ENCODE results near the gene CTTN. TPM values are rescaled to one million over a fixed set of nuclear protein-coding genes. Genes with fewer than 3 reads are reported as not detected.

Gene CTTN
- total and polyA plus RNA-seq, 2 experiments from 2014 or later, result 249 to 268 TPM

DNA sequence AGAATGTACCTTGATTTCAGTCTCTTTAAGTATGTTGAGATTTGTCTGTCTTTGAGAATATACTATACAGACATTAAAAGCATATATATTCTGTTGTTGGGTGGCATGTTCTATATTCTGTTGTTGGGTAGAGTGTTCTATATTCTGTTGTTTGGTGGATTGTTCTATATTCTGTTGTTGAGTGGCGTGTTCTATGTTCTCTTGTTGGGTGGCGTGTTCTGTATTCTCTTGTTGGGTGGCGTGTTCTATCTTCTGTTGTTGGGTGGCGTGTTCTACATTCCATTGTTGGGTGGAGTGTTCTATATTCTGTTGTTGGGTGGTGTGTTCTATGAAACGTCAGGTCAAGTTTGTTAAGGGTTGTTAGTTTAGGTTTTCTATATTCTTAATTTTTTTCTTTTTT lies 27.1 kb upstream of the CTTN start:
- H3F3A ChIP-seq (ENCODE audit: insufficient read depth), result no peaks in the 10 kb centered on the region
- no peak overlapping the region for H3K9ac ChIP-seq
- no peak for TF ChIP-seq EZH2 (IDR thresholded peaks at IDR 0.05; ENCODE audit: insufficient read depth, poor library complexity, severe bottlenecking)
- TF ChIP-seq EZH2phosphoT487 (IDR thresholded peaks at IDR 0.05; ENCODE audit: insufficient read depth, low read depth), result no peak
- in situ Hi-C loops (cut with MboI), result no loop called here
- H3K4me1 ChIP-seq (ENCODE audit: insufficient read depth), result no peaks in the 10 kb centered on the region
- H3K9me3 ChIP-seq (ENCODE audit: low read depth), result no peaks in the 10 kb centered on the region
- no peaks in the 10 kb centered on the region for H3K27me3 ChIP-seq (replicated peaks; ENCODE audit: insufficient read depth)
- H3K4me2 ChIP-seq (ENCODE audit: unreplicated experiment), result no peak overlapping the region
- peaks cover 23% of the 10 kb centered on the region for H3K36me3 ChIP-seq (ENCODE audit: low read depth)
- no peak overlapping the region for H2AFZ ChIP-seq
- DNase-seq, result no peak
- H4K20me1 ChIP-seq (ENCODE audit: insufficient read depth), result peaks cover 4% of the 10 kb centered on the region; the same call in 1 of the 2 replicates
- WGBS, 2 experiments (ENCODE audit: low coverage in 1 of 2, low lambda C conversion rate in 2 of 2, missing lambda C conversion rate in 2 of 2), result 65 to 71% methylated on average over 5 of the region's 5 CpGs
- peaks cover 27% of the 10 kb centered on the region for H3K79me2 ChIP-seq (ENCODE audit: insufficient read depth)
- H3K4me3 ChIP-seq, result no peak overlapping the region
- 0 out of 2 replicates have a peak, but pooled peaks cover 3% of the 10 kb centered on the region for H3K9me2 ChIP-seq (ENCODE audit: insufficient read depth)
- no peak overlapping the region for H3K27ac ChIP-seq

DNA sequence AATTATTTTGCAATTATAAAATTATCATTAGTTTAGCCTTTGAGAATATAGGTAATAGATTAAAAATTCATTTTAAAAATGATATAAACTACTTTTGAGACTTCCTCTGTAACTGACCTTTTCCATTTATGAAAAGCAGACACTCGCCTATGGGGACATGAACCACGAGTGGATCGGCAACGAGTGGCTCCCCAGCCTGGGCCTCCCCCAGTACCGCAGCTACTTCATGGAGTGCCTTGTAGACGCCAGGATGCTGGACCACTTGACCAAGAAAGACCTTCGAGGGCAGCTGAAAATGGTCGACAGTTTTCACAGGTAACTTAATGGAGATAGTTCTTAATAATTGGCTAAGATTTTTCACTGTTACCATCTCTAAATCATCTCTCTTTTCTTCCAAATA lies 26.3 kb upstream of the CTTN start:
- Histone ChIP-seq H3K9me2 (ENCODE audit: insufficient read depth) (0 out of 2 replicates have a peak, but pooled peaks cover 3% of the 10 kb centered on the region), H3K9me3 (ENCODE audit: low read depth) (no peaks in the 10 kb centered on the region), H3K4me1 (ENCODE audit: insufficient read depth) (no peaks in the 10 kb centered on the region), H3F3A (ENCODE audit: insufficient read depth) (no peaks in the 10 kb centered on the region), H4K20me1 (ENCODE audit: insufficient read depth) (peaks cover 4% of the 10 kb centered on the region; the same call in 1 of the 2 replicates), H3K36me3 (ENCODE audit: low read depth) (peaks cover 31% of the 10 kb centered on the region), H3K4me3 (no peak overlapping the region), H3K27ac (no peak overlapping the region), H2AFZ (no peak overlapping the region), H3K79me2 (ENCODE audit: insufficient read depth) (peaks cover 27% of the 10 kb centered on the region), H3K4me2 (ENCODE audit: unreplicated experiment) (no peak overlapping the region), H3K27me3 (replicated peaks; ENCODE audit: insufficient read depth) (no peaks in the 10 kb centered on the region), H3K9ac (no peak overlapping the region)
- in situ Hi-C loops (cut with MboI), result no loop called here
- 91% methylated on average over 8 of the region's 8 CpGs for WGBS, 2 experiments (ENCODE audit: low coverage in 1 of 2, low lambda C conversion rate in 2 of 2, missing lambda C conversion rate in 2 of 2)
- TF ChIP-seq EZH2 (IDR thresholded peaks at IDR 0.05; ENCODE audit: insufficient read depth, poor library complexity, severe bottlenecking) (no peak), EZH2phosphoT487 (IDR thresholded peaks at IDR 0.05; ENCODE audit: insufficient read depth, low read depth) (no peak)
- no peak for DNase-seq

DNA sequence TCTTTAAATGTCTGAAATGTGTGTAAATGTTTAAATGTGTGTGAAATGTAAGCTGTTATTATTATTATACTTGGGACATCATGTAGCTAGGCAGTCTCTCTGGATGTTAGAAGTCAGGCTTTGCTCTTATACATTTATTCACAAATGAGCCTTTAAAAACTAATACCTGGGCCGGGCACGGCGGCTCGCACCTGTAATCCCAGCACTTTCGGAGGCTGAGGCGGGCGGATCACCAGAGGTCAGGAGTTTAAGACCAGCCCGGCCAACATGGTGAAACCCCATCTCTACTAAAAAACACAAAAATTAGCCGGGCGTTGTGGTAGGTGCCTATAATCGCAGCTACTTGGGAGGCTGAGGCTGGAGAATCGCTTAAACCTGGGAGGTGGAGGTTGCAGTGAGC lies 21.7 kb upstream of the CTTN start:
- no peak for DNase-seq
- Histone ChIP-seq H3K27ac (no peak overlapping the region), H3K9me2 (ENCODE audit: insufficient read depth) (no peaks in the 10 kb centered on the region), H3K9ac (no peak overlapping the region), H3K4me3 (no peak overlapping the region), H3K27me3 (replicated peaks; ENCODE audit: insufficient read depth) (no peaks in the 10 kb centered on the region), H3F3A (ENCODE audit: insufficient read depth) (peaks cover 5% of the 10 kb centered on the region), H3K4me2 (ENCODE audit: unreplicated experiment) (no peak overlapping the region), H2AFZ (no peak overlapping the region), H3K36me3 (ENCODE audit: low read depth) (peaks cover 49% of the 10 kb centered on the region), H3K9me3 (ENCODE audit: low read depth) (no peaks in the 10 kb centered on the region), H4K20me1 (ENCODE audit: insufficient read depth) (no peaks in the 10 kb centered on the region; the same call in 1 of the 2 replicates), H3K4me1 (ENCODE audit: insufficient read depth) (peaks cover 4% of the 10 kb centered on the region), H3K79me2 (ENCODE audit: insufficient read depth) (peaks cover 3% of the 10 kb centered on the region)
- WGBS, 2 experiments (ENCODE audit: low coverage in 1 of 2, low lambda C conversion rate in 2 of 2, missing lambda C conversion rate in 2 of 2), result 98 to 99% methylated on average over 11 to 12 of the region's 12 CpGs
- in situ Hi-C loops (cut with MboI), result no loop called here
- TF ChIP-seq EZH2 (IDR thresholded peaks at IDR 0.05; ENCODE audit: insufficient read depth, poor library complexity, severe bottlenecking) (no peak), EZH2phosphoT487 (IDR thresholded peaks at IDR 0.05; ENCODE audit: insufficient read depth, low read depth) (no peak)

DNA sequence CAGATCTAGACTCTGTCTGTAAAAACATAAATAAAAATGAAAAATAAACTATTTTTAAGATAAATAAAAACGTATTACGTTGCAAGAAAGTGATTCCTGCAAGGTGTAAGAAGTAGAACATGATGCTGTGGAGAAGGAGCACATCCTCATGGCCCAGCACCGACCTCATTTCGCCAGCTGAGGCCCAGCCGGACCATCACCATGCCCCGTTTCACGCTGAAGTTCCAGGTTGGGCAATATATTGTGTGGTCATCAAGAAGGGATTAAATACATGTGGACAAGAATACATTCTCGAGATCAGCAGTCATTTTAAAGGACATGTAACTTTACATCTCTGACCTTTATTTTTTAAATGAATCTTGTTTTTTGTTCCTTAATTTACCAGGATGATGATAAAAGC lies 20.7 kb upstream of the CTTN start:
- no peak for TF ChIP-seq EZH2 (IDR thresholded peaks at IDR 0.05; ENCODE audit: insufficient read depth, poor library complexity, severe bottlenecking)
- TF ChIP-seq EZH2phosphoT487 (IDR thresholded peaks at IDR 0.05; ENCODE audit: insufficient read depth, low read depth), result no peak
- Histone ChIP-seq H3K4me1 (ENCODE audit: insufficient read depth) (peaks cover 14% of the 10 kb centered on the region), H4K20me1 (ENCODE audit: insufficient read depth) (no peaks in the 10 kb centered on the region), H3K27ac (no peak overlapping the region), H3F3A (ENCODE audit: insufficient read depth) (peaks cover 15% of the 10 kb centered on the region), H3K79me2 (ENCODE audit: insufficient read depth) (no peaks in the 10 kb centered on the region), H3K27me3 (replicated peaks; ENCODE audit: insufficient read depth) (no peaks in the 10 kb centered on the region), H3K4me3 (no peak overlapping the region), H3K9me3 (ENCODE audit: low read depth) (no peaks in the 10 kb centered on the region), H3K4me2 (ENCODE audit: unreplicated experiment) (no peak overlapping the region), H3K36me3 (ENCODE audit: low read depth) (peaks cover 42% of the 10 kb centered on the region), H3K9me2 (ENCODE audit: insufficient read depth) (no peaks in the 10 kb centered on the region), H2AFZ (no peak overlapping the region), H3K9ac (no peak overlapping the region)
- DNase-seq, result no peak
- whole genome bisulfite sequencing, 2 experiments (ENCODE audit: low coverage in 1 of 2, low lambda C conversion rate in 2 of 2, missing lambda C conversion rate in 2 of 2), result 96 to 97% methylated on average over 8 of the region's 8 CpGs
- in situ Hi-C loops (cut with MboI), result no loop called here
